HL-60 (cell line): ENCODE measurements around the gene ISCU.

Experiments
- CTCF ChIP-seq: IDR thresholded peaks from one replicate; pipeline ENCODE4 v1.5.1; 2011; ENCODE audit warnings: low read length, control low read depth, inconsistent platforms; ENCODE audit not compliant: insufficient read depth
- GABPA ChIP-seq: IDR thresholded peaks from 2 replicates; pipeline ENCODE4 v1.6.1; 2012; ENCODE audit warnings: low read depth
- POLR2AphosphoS5 ChIP-seq: IDR thresholded peaks from 2 replicates; pipeline ENCODE4 v1.6.1; 2012; ENCODE audit warnings: low read depth
- REST ChIP-seq: IDR thresholded peaks from 2 replicates; pipeline ENCODE4 v1.6.1; 2012; ENCODE audit warnings: low read depth; ENCODE audit not compliant: insufficient replicate concordance
- SPI1 ChIP-seq: IDR thresholded peaks from 2 replicates; pipeline ENCODE4 v1.6.1; 2012; ENCODE audit warnings: low read depth, mild to moderate bottlenecking, borderline replicate concordance

DNA sequence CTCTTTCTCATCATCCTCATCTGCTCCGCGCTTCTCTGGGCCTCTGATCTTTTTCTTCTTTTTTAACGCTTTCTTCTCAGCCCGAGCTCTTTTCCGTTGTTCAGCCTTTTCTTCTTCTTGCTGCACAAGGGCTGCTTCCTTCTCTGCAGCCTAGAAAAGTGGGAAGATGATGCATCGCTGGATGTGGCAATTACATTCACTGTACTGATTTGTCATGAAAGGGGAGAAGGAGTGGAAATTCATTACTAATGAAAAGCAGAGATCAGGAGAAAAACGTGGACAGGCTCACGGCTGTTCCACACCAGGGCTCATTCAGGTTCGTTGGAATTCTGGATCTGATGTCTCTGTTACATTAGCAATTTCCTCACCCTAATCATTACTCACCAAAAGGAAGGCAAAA is 32.2 kb upstream of the ISCU start:
- TF ChIP-seq CTCF (no peak), REST (no peak), POLR2AphosphoS5 (no peak), GABPA (no peak), SPI1 (no peak)
